LNCaP clone FGC (cell line): ENCODE measurements around the gene OTULINL.

Experiments
- DNase-seq: peaks from one replicate; pipeline ENCODE4 v3.0.0-alpha.2; 2011; ENCODE audit warnings: low read depth
- H3K4me3 ChIP-seq: 2 replicates; pipeline ENCODE4 v1.5.1; 2011; ENCODE audit warnings: mild to moderate bottlenecking, low read depth, low read length, control low read depth
- CTCF ChIP-seq: IDR thresholded peaks from 2 replicates; pipeline ENCODE4 v1.5.1; 2012; ENCODE audit warnings: mild to moderate bottlenecking; ENCODE audit not compliant: control insufficient read depth, insufficient read depth; ENCODE audit errors: extremely low read depth

OTULINL gene

GRCh38 chr5:14659821-14660607, 78.4 kb downstream of the OTULINL start:
- TF ChIP-seq CTCF, result no peak
- no peak for DNase-seq
- H3K4me3 ChIP-seq, result no peak overlapping the region

- H3K4me3 ChIP-seq, result no peak overlapping the region
- no peak for DNase-seq
- TF ChIP-seq CTCF, result no peak
These were observed 79.2 kb downstream of the OTULINL start for GRCh38 chr5:14660833-14661232.
